Measurements from ENCODE around the gene POLR2F. TPM values are rescaled to one million over a fixed set of nuclear protein-coding genes. Genes with fewer than 3 reads are reported as not detected.

POLR2F gene
- polyA plus RNA-seq, 1 of the 3 experiments (the other 2 are of a cell fraction): 255 TPM

DNA sequence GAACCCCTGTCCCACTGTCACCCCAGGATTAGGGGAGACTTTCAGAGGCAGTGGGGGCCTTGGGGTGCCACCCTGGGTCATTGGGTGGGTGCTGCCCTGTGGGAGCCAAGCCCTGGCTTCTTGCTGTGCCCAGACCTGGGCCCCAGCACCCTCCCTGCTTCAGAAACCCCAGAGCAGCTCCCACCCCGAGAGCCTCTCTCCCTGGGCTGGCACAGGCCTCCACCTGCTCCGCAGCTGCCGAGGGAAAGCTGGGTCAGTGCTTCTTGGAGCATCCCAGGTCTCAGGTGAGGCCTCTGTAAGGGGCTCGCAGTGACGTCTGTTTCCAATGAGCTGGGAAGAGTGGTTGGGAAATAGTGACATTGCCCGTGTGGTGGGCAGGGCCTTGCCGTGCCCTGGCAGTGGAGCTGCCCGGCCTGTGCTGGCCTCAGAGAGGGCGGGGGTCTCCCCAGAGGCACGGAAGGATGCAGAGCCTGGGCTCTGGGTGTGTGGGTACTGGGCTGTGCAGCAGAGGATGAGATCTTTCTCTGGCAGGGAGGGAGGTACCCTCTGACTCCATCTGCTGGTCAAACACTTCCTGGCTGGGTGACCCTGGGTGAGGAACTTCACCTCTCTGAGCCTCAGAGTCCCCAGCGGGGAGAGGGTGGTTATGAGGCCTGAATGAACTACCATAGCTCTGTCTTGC lies 23.1 kb upstream of the POLR2F start:
- Histone ChIP-seq H4K20me1 (ENCODE audit: insufficient read depth) (peaks cover 8% of the 10 kb centered on the region; the same call in 1 of the 2 replicates), H3K27ac (ENCODE audit: low read depth in 2 of 2, low read length in 1 of 2) (no peak overlapping the region), H3K9me3 (no peaks in the 10 kb centered on the region), H3K4me2 (no peak overlapping the region), H3K9me2 (no peaks in the 10 kb centered on the region), H3K36me3 (replicated peaks in 1 of 2; ENCODE audit: control insufficient read depth in 1 of 2, insufficient read depth in 2 of 2, low read length in 1 of 2) (peaks cover 15 to 35% of the 10 kb centered on the region in 2 experiments), H3K27me3 (ENCODE audit: insufficient read depth) (no peaks in the 10 kb centered on the region), H3K79me2 (ENCODE audit: insufficient read depth) (no peaks in the 10 kb centered on the region; the same call in 1 of the 2 replicates), H3K9ac (no peak overlapping the region), H3K4me1 (ENCODE audit: control insufficient read depth in 1 of 2, insufficient read depth in 2 of 2, low read depth in 1 of 2, low read length in 1 of 2) (peaks cover 6 to 7% of the 10 kb centered on the region in 2 experiments; a peak in 3 of 4 replicates), H2AFZ (ENCODE audit: low read depth) (no peak overlapping the region), H3K4me3 (ENCODE audit: low read depth in 2 of 2, low read length in 1 of 2) (no peak overlapping the region), H3F3A (replicated peaks; ENCODE audit: insufficient read depth) (peaks cover 14% of the 10 kb centered on the region)
- 100% methylated on average over 7 of the region's 11 CpGs for WGBS (ENCODE audit: low lambda C conversion rate)
- POLR2A ChIA-PET: interaction anchor here (0.9 kb wide), 1 partner anchor 25 kb away, joined by 3 read pairs; no protein-coding TSS in a partner anchor
- TF ChIP-seq, protein P1, sequence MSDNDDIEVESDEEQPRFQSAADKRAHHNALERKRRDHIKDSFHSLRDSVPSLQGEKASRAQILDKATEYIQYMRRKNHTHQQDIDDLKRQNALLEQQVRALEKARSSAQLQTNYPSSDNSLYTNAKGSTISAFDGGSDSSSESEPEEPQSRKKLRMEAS (IDR thresholded peaks at IDR 0.05; ENCODE audit: low read depth): no peak
- TF ChIP-seq SMC3 (IDR thresholded peaks at IDR 0.05; ENCODE audit: low read depth, low read length): peak; percentile 25; the same call in 1 of the 2 replicates
- TF ChIP-seq RAD21 (IDR thresholded peaks at IDR 0.05; ENCODE audit: low read length): peak; percentile 17; the same call in 1 of the 2 replicates
- TF ChIP-seq, protein P2, sequence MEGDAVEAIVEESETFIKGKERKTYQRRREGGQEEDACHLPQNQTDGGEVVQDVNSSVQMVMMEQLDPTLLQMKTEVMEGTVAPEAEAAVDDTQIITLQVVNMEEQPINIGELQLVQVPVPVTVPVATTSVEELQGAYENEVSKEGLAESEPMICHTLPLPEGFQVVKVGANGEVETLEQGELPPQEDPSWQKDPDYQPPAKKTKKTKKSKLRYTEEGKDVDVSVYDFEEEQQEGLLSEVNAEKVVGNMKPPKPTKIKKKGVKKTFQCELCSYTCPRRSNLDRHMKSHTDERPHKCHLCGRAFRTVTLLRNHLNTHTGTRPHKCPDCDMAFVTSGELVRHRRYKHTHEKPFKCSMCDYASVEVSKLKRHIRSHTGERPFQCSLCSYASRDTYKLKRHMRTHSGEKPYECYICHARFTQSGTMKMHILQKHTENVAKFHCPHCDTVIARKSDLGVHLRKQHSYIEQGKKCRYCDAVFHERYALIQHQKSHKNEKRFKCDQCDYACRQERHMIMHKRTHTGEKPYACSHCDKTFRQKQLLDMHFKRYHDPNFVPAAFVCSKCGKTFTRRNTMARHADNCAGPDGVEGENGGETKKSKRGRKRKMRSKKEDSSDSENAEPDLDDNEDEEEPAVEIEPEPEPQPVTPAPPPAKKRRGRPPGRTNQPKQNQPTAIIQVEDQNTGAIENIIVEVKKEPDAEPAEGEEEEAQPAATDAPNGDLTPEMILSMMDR (IDR thresholded peaks at IDR 0.05): peak; percentile 45
- TF ChIP-seq GABPA (IDR thresholded peaks at IDR 0.05; ENCODE audit: low read depth): no peak
- CTCF ChIA-PET: interaction anchor here (1.0 to 1.9 kb wide), 3 partner anchors 22 to 113 kb away, joined by 3 to 10 read pairs (median 3); no protein-coding TSS in a partner anchor
- DNase-seq: peak; percentile 64

DNA sequence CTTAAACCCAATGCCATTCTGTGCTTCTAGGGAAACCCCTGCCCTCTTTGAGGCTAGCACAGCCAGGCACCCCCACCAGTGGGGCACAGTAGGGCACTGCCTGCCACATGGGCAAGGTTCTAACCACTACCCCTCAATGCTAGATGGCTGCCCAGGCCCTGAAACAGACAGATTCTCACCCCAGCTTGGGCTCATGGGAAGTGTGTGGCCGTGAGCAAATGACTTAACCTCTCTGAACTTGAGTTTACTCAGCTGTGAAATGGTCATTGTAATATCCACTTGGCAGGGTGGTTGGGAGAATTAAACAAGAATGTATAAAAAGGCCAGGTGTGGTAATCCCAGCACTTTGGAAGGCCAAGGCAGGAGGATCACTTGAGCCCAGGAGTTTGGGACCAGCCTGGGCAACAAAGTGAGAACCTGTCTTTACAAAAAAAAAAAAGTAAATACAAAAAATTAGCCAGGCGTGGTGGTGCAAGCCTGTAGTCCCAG lies 22.5 kb upstream of the POLR2F start:
- no peak overlapping the region for H2AFZ ChIP-seq (ENCODE audit: low read depth)
- no peaks in the 10 kb centered on the region for H3K27me3 ChIP-seq (ENCODE audit: insufficient read depth)
- no peak for DNase-seq
- peaks cover 6 to 7% of the 10 kb centered on the region in 2 experiments; a peak in 3 of 4 replicates for H3K4me1 ChIP-seq (ENCODE audit: control insufficient read depth in 1 of 2, insufficient read depth in 2 of 2, low read depth in 1 of 2, low read length in 1 of 2)
- H3K9me3 ChIP-seq: no peaks in the 10 kb centered on the region
- H3K27ac ChIP-seq (ENCODE audit: low read depth in 2 of 2, low read length in 1 of 2): no peak overlapping the region
- H3K4me3 ChIP-seq (ENCODE audit: low read depth in 2 of 2, low read length in 1 of 2): no peak overlapping the region
- no peaks in the 10 kb centered on the region; the same call in 1 of the 2 replicates for H3K79me2 ChIP-seq (ENCODE audit: insufficient read depth)
- WGBS (ENCODE audit: low lambda C conversion rate): 75% methylated on average over 2 of the region's 2 CpGs
- CTCF ChIA-PET: interaction anchor here (1.0 to 1.9 kb wide), 3 partner anchors 25 to 113 kb away, joined by 3 to 10 read pairs (median 3); partner anchors contain the start of gene MICALL1
- H3K9me2 ChIP-seq: no peaks in the 10 kb centered on the region
- no peak overlapping the region for H3K9ac ChIP-seq
- peaks cover 21 to 30% of the 10 kb centered on the region in 2 experiments for H3K36me3 ChIP-seq (replicated peaks in 1 of 2; ENCODE audit: control insufficient read depth in 1 of 2, insufficient read depth in 2 of 2, low read length in 1 of 2)
- peaks cover 14% of the 10 kb centered on the region for H3F3A ChIP-seq (replicated peaks; ENCODE audit: insufficient read depth)
- H3K4me2 ChIP-seq: no peak overlapping the region
- POLR2A ChIA-PET: interaction anchor here (0.9 kb wide), 1 partner anchor 26 kb away, joined by 3 read pairs; no protein-coding TSS in a partner anchor
- H4K20me1 ChIP-seq (ENCODE audit: insufficient read depth): peaks cover 8% of the 10 kb centered on the region; the same call in 1 of the 2 replicates
- TF ChIP-seq SMC3 (IDR thresholded peaks at IDR 0.05; ENCODE audit: low read depth, low read length): no peak
- no peak for TF ChIP-seq SIN3A (IDR thresholded peaks at IDR 0.05; ENCODE audit: borderline replicate concordance, low read depth, low read length)
- no peak for TF ChIP-seq ELF1 (IDR thresholded peaks at IDR 0.05)
- no peak for TF ChIP-seq FOSL2 (IDR thresholded peaks at IDR 0.05; ENCODE audit: borderline replicate concordance, low read depth)
- no peak for TF ChIP-seq POLR2AphosphoS5 (IDR thresholded peaks at IDR 0.05; ENCODE audit: low read depth, low read length)
- no peak for TF ChIP-seq NFIC (IDR thresholded peaks at IDR 0.05; ENCODE audit: borderline replicate concordance)
- TF ChIP-seq, protein P3, sequence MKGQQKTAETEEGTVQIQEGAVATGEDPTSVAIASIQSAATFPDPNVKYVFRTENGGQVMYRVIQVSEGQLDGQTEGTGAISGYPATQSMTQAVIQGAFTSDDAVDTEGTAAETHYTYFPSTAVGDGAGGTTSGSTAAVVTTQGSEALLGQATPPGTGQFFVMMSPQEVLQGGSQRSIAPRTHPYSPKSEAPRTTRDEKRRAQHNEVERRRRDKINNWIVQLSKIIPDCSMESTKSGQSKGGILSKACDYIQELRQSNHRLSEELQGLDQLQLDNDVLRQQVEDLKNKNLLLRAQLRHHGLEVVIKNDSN (IDR thresholded peaks at IDR 0.05; ENCODE audit: borderline replicate concordance, low read depth): no peak
- TF ChIP-seq CHD2 (IDR thresholded peaks at IDR 0.05; ENCODE audit: low read length, partially characterized antibody): no peak
- no peak for TF ChIP-seq GATA2 (CRISPR knock-in tag; IDR thresholded peaks at IDR 0.05)
- TF ChIP-seq RFX5 (IDR thresholded peaks at IDR 0.05; ENCODE audit: low read length): no peak
- TF ChIP-seq RXRA (IDR thresholded peaks at IDR 0.05; ENCODE audit: borderline replicate concordance, low read depth): no peak
- no peak for TF ChIP-seq MXI1 (IDR thresholded peaks at IDR 0.05; ENCODE audit: low read depth, low read length)
- no peak for TF ChIP-seq EP300 (IDR thresholded peaks at IDR 0.05; ENCODE audit: borderline replicate concordance in 1 of 2, low read depth in 1 of 2, low read length in 1 of 2)
- TF ChIP-seq TCF12 (IDR thresholded peaks at IDR 0.05): no peak
- TF ChIP-seq, protein P4, sequence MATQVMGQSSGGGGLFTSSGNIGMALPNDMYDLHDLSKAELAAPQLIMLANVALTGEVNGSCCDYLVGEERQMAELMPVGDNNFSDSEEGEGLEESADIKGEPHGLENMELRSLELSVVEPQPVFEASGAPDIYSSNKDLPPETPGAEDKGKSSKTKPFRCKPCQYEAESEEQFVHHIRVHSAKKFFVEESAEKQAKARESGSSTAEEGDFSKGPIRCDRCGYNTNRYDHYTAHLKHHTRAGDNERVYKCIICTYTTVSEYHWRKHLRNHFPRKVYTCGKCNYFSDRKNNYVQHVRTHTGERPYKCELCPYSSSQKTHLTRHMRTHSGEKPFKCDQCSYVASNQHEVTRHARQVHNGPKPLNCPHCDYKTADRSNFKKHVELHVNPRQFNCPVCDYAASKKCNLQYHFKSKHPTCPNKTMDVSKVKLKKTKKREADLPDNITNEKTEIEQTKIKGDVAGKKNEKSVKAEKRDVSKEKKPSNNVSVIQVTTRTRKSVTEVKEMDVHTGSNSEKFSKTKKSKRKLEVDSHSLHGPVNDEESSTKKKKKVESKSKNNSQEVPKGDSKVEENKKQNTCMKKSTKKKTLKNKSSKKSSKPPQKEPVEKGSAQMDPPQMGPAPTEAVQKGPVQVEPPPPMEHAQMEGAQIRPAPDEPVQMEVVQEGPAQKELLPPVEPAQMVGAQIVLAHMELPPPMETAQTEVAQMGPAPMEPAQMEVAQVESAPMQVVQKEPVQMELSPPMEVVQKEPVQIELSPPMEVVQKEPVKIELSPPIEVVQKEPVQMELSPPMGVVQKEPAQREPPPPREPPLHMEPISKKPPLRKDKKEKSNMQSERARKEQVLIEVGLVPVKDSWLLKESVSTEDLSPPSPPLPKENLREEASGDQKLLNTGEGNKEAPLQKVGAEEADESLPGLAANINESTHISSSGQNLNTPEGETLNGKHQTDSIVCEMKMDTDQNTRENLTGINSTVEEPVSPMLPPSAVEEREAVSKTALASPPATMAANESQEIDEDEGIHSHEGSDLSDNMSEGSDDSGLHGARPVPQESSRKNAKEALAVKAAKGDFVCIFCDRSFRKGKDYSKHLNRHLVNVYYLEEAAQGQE (IDR thresholded peaks at IDR 0.05; ENCODE audit: low read depth, low read length): no peak
- no peak for TF ChIP-seq RCOR1 (IDR thresholded peaks at IDR 0.05; ENCODE audit: low read length)
- no peak for TF ChIP-seq GABPA (IDR thresholded peaks at IDR 0.05; ENCODE audit: low read depth)
